ENCODE results near the gene SLC17A9.

SLC17A9 gene

GRCh38 chr20:62966212-62967148 is 14.0 kb downstream of the SLC17A9 start:
- H3K36me3 ChIP-seq (ENCODE audit: control insufficient read depth, insufficient read depth, low read length): peaks cover 18% of the 10 kb centered on the region; the same call in 1 of the 2 replicates

DNA sequence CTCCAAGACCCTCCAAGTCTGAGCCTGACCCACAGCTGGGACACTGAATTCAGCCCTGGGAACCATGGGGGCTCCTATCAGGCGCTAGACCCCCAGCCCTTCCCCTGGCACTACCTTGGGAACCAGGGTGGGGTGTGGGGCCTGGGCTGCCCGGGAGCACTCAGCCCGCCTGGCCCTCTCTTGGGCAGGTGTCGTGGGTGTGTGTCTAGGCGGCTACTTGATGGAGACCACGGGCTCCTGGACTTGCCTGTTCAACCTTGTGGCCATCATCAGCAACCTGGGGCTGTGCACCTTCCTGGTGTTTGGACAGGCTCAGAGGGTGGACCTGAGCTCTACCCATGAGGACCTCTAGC is 14.6 kb downstream of the SLC17A9 start:
- Histone ChIP-seq H3K36me3 (ENCODE audit: control insufficient read depth, insufficient read depth, low read length) (peaks cover 15% of the 10 kb centered on the region; the same call in 1 of the 2 replicates), H3K4me3 (ENCODE audit: low read depth, low read length) (no peak overlapping the region), H3K9me3 (ENCODE audit: control insufficient read depth, insufficient read depth, low read length) (no peaks in the 10 kb centered on the region), H3K27ac (ENCODE audit: low read depth, low read length) (no peak overlapping the region), H3K27me3 (ENCODE audit: control insufficient read depth, insufficient read depth, low read length) (peaks cover 1% of the 10 kb centered on the region; the same call in 1 of the 2 replicates), H3K4me1 (ENCODE audit: control insufficient read depth, insufficient read depth, low read length) (no peaks in the 10 kb centered on the region), H3K9ac (ENCODE audit: low read depth, low read length) (no peak overlapping the region)

More at GRCh38 chr20:62966212-62967148, 14.0 kb downstream of the SLC17A9 start:
- Histone ChIP-seq H3K27me3 (ENCODE audit: control insufficient read depth, insufficient read depth, low read length) (no peaks in the 10 kb centered on the region), H3K9ac (ENCODE audit: low read depth, low read length) (no peak overlapping the region), H3K4me3 (ENCODE audit: low read depth, low read length) (no peak overlapping the region), H3K9me3 (ENCODE audit: control insufficient read depth, insufficient read depth, low read length) (no peaks in the 10 kb centered on the region), H3K27ac (ENCODE audit: low read depth, low read length) (no peak overlapping the region), H3K4me1 (ENCODE audit: control insufficient read depth, insufficient read depth, low read length) (no peaks in the 10 kb centered on the region)

DNA sequence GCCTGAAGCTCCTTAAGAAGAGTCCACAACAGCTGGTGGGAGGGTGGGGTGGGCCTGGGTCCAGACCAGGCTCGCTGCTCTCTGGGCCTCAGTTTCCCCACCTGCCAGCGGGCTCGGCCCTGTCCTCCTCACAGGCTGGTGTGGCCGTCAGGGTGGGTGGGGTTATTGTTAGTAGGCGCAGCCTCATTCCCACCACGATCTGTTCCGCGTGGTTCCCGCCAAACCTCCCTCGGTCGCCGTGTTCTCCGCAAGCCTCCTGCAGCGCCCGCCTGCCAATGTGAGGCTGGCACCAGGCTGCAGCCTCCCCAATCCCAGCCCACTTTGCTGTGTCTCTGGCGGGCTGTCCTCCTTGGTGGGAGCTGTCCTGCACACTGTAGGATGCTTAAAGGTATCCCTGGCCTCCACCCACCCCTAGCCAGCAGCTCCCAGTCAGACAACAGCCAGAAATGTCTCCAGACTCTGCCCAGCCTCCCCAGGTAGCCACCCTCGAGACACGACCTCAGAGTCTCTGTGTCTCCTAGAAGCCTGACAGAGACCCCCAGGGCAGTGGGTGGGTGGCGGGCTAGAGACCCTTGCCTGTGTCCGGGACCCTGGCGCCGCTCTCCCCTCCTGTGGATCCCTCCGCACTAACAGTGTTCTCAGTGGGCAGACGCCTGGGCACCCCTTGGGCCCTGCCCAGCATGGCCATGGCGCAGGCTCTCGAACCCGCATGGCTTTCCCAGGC is 15.3 kb downstream of the SLC17A9 start:
- Histone ChIP-seq H3K4me1 (ENCODE audit: control insufficient read depth, insufficient read depth, low read length) (no peaks in the 10 kb centered on the region), H3K9me3 (ENCODE audit: control insufficient read depth, insufficient read depth, low read length) (no peaks in the 10 kb centered on the region), H3K27me3 (ENCODE audit: control insufficient read depth, insufficient read depth, low read length) (peaks cover 6% of the 10 kb centered on the region), H3K27ac (ENCODE audit: low read depth, low read length) (no peak overlapping the region), H3K9ac (ENCODE audit: low read depth, low read length) (no peak overlapping the region), H3K4me3 (ENCODE audit: low read depth, low read length) (no peak overlapping the region), H3K36me3 (ENCODE audit: control insufficient read depth, insufficient read depth, low read length) (0 out of 2 replicates have a peak, but pooled peaks cover 9% of the 10 kb centered on the region)

DNA sequence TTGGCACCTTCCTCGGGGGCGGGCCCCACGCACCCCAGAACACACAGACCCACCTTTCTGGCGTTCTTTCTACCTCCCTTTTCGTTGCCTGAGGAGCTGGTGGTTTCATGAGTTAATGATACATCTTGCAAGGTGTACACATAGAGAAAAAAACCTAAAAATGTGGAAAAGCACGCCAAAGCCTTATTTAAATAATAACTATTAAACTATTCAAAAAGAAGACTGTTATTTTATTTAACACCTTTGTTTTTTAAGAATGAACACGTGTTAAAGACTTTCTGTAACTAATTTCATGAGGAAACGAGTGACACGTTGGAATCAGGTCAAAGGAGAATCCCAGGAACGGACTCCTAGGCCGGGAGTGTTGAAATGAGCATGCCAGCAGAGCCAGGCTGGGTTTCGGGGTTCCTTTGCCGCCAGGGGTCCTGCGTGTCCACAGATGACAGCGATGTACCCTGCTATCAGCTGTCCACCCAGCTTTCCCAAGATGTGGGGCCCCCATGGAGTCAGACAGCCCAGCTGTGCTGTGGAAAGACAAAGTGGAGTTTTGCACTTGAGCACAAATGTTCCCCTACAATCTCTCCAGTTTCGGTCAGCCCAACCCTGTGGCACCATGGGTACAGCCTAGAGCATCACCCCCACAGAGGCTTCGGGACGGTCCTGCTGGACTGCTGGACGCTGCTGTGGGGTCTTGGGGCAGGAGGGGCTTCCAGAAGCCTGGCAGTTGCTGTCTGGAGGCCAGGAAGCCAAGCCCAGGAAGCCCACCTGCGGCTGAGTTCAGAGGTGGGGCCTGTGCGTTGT is 16.1 kb downstream of the SLC17A9 start:
- no peak overlapping the region for H3K9ac ChIP-seq (ENCODE audit: low read depth, low read length)
- peaks cover 14% of the 10 kb centered on the region for H3K27me3 ChIP-seq (ENCODE audit: control insufficient read depth, insufficient read depth, low read length)
- H3K36me3 ChIP-seq (ENCODE audit: control insufficient read depth, insufficient read depth, low read length): 0 out of 2 replicates have a peak, but pooled peaks cover under 1% of the 10 kb centered on the region
- H3K4me1 ChIP-seq (ENCODE audit: control insufficient read depth, insufficient read depth, low read length): 0 out of 2 replicates have a peak, but pooled peaks cover 8% of the 10 kb centered on the region
- H3K4me3 ChIP-seq (ENCODE audit: low read depth, low read length): no peak overlapping the region
- H3K27ac ChIP-seq (ENCODE audit: low read depth, low read length): no peak overlapping the region
- H3K9me3 ChIP-seq (ENCODE audit: control insufficient read depth, insufficient read depth, low read length): no peaks in the 10 kb centered on the region

- H3K4me3 ChIP-seq (ENCODE audit: low read depth, low read length): no peak overlapping the region
- H3K36me3 ChIP-seq (ENCODE audit: control insufficient read depth, insufficient read depth, low read length): no peaks in the 10 kb centered on the region
- H3K9ac ChIP-seq (ENCODE audit: low read depth, low read length): no peak overlapping the region
- H3K4me1 ChIP-seq (ENCODE audit: control insufficient read depth, insufficient read depth, low read length): peaks cover 10% of the 10 kb centered on the region
- H3K27me3 ChIP-seq (ENCODE audit: control insufficient read depth, insufficient read depth, low read length): peaks cover 19% of the 10 kb centered on the region
- H3K9me3 ChIP-seq (ENCODE audit: control insufficient read depth, insufficient read depth, low read length): no peaks in the 10 kb centered on the region
- no peak overlapping the region for H3K27ac ChIP-seq (ENCODE audit: low read depth, low read length)
Measured at GRCh38 chr20:62969179-62969760, 16.8 kb downstream of the SLC17A9 start.

- no peak overlapping the region for H3K4me3 ChIP-seq (ENCODE audit: low read depth, low read length)
- H3K27ac ChIP-seq (ENCODE audit: low read depth, low read length): no peak overlapping the region
- no peaks in the 10 kb centered on the region for H3K36me3 ChIP-seq (ENCODE audit: control insufficient read depth, insufficient read depth, low read length)
- no peak overlapping the region for H3K9ac ChIP-seq (ENCODE audit: low read depth, low read length)
- H3K4me1 ChIP-seq (ENCODE audit: control insufficient read depth, insufficient read depth, low read length): peaks cover 16% of the 10 kb centered on the region
- H3K9me3 ChIP-seq (ENCODE audit: control insufficient read depth, insufficient read depth, low read length): no peaks in the 10 kb centered on the region
- H3K27me3 ChIP-seq (ENCODE audit: control insufficient read depth, insufficient read depth, low read length): peaks cover 26% of the 10 kb centered on the region
Measured at GRCh38 chr20:62969939-62970306, 17.4 kb downstream of the SLC17A9 start.

DNA sequence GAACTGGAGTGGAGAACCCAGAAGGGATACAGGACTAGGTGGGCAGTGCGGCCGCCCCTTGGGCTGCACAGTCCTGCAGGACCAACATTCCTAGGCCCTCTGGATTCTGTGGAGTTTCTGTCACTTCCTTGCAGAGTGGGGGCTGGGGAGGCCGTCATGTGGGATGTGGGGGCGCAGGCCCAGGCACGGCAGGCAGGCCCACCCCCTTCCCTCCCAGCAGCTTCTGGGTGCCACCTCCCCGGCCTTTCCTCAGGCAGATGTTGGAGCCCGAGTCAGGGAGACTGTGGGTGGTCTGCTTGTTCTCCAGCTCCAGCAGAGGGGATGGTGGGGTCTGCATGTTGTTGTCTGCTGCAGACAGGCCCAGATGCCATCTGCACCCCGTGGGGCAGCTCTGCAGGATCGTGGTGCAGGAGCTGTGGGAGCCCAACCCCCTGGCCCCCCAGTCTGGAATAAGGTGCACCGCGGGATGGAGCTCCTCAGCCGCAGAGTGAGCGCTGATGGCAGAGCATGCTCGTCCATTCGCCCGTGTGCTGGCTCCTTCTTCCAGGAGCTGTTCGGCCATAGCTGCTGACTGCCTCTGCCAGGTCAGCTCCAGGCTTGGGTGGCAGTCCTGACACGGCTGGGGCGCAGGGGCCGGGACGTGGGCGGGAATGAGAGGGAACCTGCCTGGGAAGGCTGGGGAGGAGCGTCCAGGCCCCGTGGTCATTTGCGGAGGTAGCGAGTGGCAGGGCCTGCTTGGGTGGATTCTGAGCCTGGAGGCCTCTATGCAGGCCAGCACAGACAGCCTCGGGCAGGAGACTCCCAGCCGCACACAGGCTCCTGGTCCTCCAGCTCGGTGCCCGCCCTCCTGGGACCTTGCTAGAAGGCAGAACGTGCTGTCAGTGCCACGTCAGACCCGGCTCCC is 18.1 kb downstream of the SLC17A9 start:
- H3K9me3 ChIP-seq (ENCODE audit: control insufficient read depth, insufficient read depth, low read length): no peaks in the 10 kb centered on the region
- H3K4me3 ChIP-seq (ENCODE audit: low read depth, low read length): no peak overlapping the region
- no peak overlapping the region for H3K27ac ChIP-seq (ENCODE audit: low read depth, low read length)
- H3K4me1 ChIP-seq (ENCODE audit: control insufficient read depth, insufficient read depth, low read length): peaks cover 17% of the 10 kb centered on the region
- no peak overlapping the region for H3K9ac ChIP-seq (ENCODE audit: low read depth, low read length)
- H3K27me3 ChIP-seq (ENCODE audit: control insufficient read depth, insufficient read depth, low read length): peaks cover 32% of the 10 kb centered on the region
- H3K36me3 ChIP-seq (ENCODE audit: control insufficient read depth, insufficient read depth, low read length): no peaks in the 10 kb centered on the region

GRCh38 chr20:62971211-62971949 is 18.9 kb downstream of the SLC17A9 start:
- no peak overlapping the region for H3K9ac ChIP-seq (ENCODE audit: low read depth, low read length)

DNA sequence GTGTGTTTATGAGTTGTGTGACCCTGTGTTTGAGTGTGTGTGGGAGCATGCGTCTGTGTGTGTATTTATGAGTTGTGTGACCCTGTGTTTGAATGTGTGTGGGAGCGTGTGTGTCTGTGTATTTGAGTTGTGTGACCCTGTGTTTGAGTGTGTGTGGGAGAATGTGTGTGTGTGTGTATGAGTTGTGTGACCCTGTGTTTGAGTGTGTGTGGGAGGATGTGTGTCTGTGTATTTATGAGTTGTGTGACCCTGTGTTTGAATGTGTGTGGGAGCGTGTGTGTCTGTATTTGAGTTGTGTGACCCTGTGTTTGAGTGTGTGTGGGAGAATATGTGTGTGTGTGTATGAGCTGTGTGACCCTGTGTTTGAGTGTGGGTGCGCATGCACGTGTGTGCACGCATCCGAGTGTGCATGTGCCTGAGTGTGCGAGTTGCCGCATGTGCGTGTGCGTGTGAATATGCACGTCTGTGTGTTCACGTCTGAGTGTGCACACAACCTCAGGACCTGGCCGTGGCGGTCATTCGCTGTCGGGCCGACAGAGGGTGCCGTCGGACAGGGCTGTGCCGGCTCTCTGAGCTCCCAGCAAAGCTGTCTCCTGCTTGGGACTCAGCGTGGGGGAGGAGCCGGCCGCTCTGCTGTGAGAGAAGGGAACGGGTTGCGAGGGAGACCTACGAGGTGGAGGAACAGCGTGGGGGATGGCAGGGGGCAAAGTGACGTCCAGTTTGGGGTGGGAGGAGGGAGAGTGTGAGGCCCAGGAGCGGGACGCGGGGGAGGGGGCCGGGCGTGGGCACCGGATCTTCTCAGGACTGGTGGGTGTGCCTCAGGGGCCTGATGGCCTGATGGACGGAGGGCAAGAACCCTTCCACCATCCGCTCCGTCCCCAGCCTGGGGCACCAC is 19.7 kb downstream of the SLC17A9 start:
- no peak overlapping the region for H3K9ac ChIP-seq (ENCODE audit: low read depth, low read length)
- no peaks in the 10 kb centered on the region for H3K9me3 ChIP-seq (ENCODE audit: control insufficient read depth, insufficient read depth, low read length)
- H3K27me3 ChIP-seq (ENCODE audit: control insufficient read depth, insufficient read depth, low read length): peaks cover 40% of the 10 kb centered on the region
- peak overlapping the region; percentile 42; the same call in 1 of the 2 replicates for H3K4me3 ChIP-seq (ENCODE audit: low read depth, low read length)
- H3K27ac ChIP-seq (ENCODE audit: low read depth, low read length): no peak overlapping the region
- H3K4me1 ChIP-seq (ENCODE audit: control insufficient read depth, insufficient read depth, low read length): peaks cover 17% of the 10 kb centered on the region
- no peaks in the 10 kb centered on the region for H3K36me3 ChIP-seq (ENCODE audit: control insufficient read depth, insufficient read depth, low read length)

More at GRCh38 chr20:62971211-62971949, 18.9 kb downstream of the SLC17A9 start:
- Histone ChIP-seq H3K36me3 (ENCODE audit: control insufficient read depth, insufficient read depth, low read length) (no peaks in the 10 kb centered on the region), H3K27me3 (ENCODE audit: control insufficient read depth, insufficient read depth, low read length) (peaks cover 35% of the 10 kb centered on the region), H3K9me3 (ENCODE audit: control insufficient read depth, insufficient read depth, low read length) (no peaks in the 10 kb centered on the region), H3K27ac (ENCODE audit: low read depth, low read length) (no peak overlapping the region), H3K4me1 (ENCODE audit: control insufficient read depth, insufficient read depth, low read length) (peaks cover 17% of the 10 kb centered on the region), H3K4me3 (ENCODE audit: low read depth, low read length) (no peak overlapping the region)

Measured in HUES48 (cell line).